Skin of body (tissue), 2 donors: ENCODE results near the gene IL6R. TPM values are rescaled to one million over a fixed set of nuclear protein-coding genes. Genes with fewer than 3 reads are reported as not detected.

Experiments used
- DNase-seq: peaks from one replicate; lab custom pipeline; 2025; lab: John Stamatoyannopoulos, UW
- total RNA-seq: library from RNA; depleted of rRNA; stranded (reverse); fragments of >200 nt; gene quantifications from one replicate; pipeline ENCODE4 v1.2.3, GENCODE V29; 2014

IL6R gene
- total RNA-seq, 1 donor from 2014 or later: 10.0 TPM

DNA sequence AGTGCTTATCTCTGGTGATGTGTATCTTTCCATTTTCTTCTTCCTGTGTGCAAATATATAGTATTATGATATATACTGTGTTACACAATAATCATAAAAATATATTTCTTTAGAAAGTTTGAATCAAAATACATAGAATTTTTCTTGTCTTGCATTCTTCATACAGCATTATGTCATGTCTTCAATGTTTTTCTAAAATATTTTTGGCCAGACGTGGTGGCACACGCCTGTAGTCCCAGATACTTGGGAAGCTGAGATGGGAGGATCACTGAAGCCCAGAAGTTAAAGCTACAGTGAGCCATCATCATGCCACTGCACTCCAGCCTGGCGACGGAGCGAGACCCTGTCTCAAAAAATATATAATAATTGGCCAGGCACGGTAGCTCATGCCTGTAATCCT, 41.6 kb downstream of the IL6R start:
- no peak for DNase-seq

DNA sequence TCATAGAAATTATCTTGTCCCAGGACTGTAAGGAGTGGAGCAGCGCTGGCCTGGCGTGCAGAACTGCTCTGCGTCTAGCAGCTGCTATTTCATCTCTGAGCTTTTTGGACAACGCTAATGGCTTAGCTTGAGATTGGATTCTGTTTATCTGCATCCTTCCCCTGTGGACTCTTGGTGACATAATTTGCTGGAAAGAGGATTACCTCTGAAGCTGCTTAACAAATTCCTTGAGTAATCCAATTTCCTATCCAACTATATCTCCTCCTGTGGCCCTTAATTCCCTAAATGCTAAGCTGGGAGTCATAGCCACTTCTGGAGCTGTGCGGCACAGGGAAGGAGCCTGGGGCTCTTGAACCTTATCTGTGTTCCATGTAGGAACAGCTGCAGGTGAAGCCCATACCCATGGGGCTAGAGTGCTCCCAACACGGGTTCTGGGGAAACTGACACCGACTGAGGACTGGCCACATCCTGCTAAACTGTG, 43.2 kb downstream of the IL6R start:
- DNase-seq: peak; percentile 45

DNA sequence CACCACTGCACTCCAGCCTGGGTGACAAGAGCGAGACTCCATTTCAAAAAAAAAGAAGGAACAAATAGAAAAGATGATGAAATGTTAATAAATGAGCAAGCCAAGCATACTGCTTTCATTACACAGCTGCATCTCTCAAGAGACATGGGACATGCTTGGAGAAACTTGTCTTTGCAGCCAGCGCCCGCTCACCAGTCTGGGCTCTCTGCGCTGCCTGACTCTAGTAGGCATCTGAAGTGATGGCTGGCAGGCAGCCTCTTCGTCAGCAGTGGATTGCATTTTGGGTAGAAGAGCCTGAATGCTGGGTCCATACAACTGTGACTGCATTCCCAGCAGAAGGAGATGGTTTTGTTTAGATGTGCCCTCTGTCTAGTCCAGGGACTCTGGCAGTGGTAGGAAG, 48.0 kb downstream of the IL6R start:
- peak; percentile 31 for DNase-seq

DNA sequence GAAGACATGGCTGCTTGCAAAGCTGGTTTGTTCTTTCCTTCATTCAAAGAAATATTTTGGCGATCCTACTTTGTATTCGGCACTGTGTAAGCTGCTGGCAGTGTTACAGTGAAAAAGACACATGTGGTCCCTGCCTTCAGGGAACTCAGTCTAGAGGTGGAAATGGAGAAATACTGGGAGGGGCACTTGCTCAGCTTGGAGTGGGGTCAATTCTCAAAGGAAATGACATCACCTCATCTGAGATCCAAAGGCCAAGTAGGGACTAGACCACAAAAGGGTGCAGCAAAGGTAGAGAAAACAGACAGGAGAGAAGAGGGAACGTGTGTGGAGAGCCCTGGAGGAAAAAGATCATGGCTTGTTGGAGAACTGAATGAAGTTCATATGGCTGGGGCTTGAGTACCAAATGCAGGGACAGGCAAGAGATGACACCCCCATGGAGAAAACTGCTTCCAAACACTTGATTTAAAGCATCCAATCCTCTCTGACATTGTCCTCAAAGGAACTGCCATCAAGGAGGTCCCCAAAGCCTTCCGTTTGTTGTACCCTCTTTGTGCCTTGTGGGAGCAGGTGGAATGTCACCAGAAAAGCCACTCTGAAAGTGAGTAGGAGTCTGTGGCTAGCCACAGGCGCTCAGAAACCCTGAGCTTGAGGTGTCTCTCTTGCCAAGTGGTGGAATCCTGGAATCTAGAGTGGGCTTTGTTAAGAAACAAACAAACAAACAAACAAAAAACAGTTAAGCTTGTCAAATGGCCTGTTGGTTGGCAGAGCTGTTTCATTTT, 48.6 kb downstream of the IL6R start:
- no peak for DNase-seq

DNA sequence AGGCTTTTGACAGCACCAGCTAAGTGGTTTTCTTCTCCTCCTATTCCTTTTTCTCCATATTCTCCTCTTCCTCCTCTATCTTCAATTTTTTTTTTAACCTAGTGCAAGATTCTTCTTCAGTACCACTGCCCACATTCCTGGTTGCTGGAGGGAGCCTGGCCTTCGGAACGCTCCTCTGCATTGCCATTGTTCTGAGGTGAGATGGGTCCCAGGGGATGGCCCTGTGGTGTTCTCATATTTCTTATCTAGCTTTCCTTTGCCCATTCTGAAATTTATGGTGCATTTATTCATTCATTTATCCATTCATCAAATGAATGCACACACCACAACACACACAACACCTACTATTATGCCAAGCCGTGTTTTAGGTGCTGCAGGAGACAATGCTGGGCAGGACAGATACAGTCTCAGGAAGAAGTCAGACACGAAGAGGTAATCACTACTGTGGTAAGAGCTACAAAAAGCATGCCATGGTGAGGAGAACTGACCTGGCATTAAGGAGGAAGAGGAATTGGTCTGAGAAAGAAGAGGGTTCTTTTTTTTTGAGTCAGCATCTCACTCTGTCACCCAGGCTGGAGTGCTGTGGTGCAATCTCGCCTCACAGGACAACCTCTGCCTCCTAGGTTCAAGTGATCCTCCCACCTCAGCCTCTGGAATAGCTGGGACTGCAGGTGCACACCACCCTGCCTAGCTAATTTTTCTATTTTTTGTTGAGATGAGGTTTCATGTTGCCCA, 49.4 kb downstream of the IL6R start:
- no peak for DNase-seq

DNA sequence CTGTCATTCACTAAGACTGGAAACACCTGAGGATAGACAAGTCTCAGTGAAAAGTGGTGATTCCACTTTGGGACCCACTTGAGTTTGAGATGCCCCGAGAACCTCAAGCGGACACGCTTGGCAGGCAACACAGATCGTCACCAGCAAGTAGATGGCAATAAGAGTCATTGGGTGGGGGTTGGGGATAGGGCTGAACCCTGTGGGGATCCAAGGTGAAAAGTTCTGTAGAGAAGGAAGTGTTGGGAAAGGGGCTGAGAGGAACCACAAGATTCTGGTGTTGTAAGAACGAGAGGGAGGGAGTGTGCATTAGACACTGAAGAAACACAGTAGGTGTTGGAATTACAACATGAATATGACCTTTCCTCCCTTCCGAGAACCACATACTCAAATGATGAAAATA, 51.5 kb downstream of the IL6R start:
- DNase-seq: no peak

DNA sequence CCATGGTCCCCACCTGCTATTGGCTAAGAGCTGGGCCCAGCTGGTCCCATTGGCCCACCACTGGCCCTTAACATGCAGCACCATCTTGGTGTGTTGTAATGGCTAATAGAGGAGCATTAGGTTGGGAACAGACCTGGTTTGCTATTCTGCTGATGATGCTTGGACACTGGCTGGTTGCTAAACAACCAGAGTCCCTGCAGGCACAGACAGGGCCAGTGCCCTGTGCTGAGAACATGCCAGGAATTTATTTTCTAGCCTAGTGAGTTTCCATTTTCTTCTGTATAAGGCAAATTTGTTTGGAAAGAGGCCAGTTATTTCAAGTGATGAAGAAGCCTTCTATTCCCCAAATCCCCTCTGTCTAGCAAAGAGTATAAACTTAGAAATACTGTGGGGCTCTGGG, 53.9 kb downstream of the IL6R start:
- DNase-seq: no peak

DNA sequence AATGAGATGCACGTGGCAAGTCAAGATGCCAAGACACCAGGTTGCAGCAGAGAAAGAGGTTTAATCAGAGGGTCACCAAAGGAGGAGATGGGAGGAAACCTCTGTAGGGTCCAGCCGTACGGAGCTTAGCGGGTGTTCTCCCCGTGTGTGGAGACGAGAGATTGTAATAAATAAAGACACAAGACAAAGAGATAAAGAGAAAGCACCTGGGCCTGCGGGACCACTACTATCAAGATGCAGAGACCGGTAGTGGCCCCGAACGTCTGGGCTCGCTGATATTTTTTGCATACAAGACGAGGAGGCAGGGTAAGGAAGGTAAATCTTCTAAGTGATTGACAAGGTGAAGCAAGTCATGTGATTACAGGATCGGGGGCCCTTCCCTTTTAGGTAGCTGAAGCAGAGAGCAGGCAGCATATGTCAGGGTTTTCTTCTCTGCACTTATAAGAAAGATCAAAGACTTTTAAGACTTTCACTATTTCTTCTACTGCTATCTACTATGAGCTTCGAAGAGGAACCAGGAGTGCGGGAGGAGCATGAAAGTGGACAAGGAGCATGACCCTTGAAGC, 55.6 kb downstream of the IL6R start:
- DNase-seq: no peak

DNA sequence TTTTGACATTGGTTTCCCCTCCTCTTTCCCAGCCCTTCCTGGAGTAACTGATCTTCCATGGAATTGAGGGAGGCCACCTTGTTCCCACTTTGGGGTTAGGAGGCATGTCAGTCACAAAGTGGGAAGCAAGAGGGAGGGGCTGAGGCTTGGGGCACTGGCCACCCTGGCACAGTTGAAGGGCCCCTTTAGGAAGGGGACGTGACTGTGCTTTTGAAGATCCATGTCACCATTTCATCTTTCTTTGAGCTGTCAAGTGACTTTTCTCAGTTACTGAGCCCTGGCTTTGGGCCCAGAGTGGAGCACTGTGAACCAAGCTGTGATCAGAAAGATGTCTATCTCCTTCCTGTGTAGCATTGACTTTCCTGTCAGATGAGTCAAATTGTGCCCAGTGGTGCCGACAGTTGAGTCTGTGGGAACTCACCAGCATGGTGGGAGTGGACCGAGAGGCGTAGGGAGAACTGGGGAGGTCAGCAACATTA, 58.4 kb downstream of the IL6R start:
- DNase-seq: no peak

DNA sequence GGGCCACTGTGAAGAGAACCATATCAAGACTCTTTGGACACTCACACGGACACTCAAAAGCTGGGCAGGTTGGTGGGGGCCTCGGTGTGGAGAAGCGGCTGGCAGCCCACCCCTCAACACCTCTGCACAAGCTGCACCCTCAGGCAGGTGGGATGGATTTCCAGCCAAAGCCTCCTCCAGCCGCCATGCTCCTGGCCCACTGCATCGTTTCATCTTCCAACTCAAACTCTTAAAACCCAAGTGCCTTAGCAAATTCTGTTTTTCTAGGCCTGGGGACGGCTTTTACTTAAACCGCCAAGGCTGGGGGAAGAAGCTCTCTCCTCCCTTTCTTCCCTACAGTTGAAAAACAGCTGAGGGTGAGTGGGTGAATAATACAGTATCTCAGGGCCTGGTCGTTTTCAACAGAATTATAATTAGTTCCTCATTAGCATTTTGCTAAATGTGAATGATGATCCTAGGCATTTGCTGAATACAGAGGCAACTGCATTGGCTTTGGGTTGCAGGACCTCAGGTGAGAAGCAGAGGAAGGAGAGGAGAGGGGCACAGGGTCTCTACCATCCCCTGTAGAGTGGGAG, 60.6 kb downstream of the IL6R start:
- no peak for DNase-seq

DNA sequence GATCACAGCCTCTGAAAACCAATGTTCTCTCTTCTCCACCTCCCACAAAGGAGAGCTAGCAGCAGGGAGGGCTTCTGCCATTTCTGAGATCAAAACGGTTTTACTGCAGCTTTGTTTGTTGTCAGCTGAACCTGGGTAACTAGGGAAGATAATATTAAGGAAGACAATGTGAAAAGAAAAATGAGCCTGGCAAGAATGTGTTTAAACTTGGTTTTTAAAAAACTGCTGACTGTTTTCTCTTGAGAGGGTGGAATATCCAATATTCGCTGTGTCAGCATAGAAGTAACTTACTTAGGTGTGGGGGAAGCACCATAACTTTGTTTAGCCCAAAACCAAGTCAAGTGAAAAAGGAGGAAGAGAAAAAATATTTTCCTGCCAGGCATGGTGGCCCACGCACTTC, 61.1 kb downstream of the IL6R start:
- no peak for DNase-seq

DNA sequence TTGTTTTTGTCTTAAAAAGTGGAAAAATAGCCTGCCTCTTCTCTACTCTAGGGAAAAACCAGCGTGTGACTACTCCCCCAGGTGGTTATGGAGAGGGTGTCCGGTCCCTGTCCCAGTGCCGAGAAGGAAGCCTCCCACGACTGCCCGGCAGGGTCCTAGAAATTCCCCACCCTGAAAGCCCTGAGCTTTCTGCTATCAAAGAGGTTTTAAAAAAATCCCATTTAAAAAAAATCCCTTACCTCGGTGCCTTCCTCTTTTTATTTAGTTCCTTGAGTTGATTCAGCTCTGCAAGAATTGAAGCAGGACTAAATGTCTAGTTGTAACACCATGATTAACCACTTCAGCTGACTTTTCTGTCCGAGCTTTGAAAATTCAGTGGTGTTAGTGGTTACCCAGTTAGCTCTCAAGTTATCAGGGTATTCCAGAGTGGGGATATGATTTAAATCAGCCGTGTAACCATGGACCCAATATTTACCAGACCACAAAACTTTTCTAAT, 61.8 kb downstream of the IL6R start:
- no peak for DNase-seq

DNA sequence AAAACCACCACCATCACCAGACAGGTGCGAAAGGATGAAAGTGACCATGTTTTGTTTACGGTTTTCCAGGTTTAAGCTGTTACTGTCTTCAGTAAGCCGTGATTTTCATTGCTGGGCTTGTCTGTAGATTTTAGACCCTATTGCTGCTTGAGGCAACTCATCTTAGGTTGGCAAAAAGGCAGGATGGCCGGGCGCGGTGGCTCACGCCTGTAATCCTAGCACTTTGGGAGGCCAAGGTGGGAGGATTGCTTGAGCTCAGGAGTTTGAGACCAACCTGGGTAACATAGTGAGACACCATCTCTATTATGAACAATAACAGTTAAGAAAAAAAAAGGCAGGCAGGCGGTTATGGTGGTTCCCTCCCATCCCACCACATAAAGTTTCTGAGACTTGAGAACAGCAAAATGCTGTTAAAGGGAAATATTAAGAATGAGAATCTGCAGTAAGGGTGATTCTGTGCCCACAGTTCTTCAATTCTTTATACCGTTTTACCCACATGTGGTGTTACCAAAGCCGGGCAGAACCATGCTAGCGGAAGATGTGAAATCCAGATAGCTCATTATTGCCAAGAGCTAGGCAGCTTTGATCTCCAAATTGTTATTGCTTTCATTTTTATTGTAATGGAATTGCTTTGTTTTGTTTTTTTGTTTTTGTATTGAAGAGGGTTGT, 62.4 kb downstream of the IL6R start:
- no peak for DNase-seq

DNA sequence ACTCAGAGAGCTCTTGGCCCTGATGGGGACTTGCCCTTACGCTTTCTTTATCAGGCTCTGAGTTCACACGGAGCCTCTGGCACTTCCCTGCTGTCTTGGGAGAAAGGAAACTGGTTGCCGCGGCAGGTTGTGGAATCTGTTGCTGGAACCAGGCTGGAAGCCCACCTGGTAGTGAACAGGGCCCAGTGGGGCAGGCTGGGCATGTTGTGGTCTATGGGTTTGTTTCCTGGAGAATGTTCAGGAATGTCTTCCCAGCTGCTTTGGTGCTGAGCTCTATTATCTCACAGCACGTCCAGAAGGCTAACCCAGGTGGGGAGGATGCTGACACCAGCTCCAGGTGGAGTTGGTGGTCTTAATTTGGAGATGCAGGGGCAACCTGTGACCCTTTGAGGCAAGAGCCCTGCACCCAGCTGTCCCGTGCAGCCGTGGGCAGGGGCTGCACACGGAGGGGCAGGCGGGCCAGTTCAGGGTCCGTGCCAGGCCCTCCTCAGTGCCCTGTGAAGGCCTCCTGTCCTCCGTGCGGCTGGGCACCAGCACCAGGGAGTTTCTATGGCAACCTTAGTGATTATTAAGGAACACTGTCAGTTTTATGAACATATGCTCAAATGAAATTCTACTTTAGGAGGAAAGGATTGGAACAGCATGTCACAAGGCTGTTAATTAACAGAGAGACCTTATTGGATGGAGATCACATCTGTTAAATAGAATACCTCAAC, 63.5 kb downstream of the IL6R start:
- no peak for DNase-seq

DNA sequence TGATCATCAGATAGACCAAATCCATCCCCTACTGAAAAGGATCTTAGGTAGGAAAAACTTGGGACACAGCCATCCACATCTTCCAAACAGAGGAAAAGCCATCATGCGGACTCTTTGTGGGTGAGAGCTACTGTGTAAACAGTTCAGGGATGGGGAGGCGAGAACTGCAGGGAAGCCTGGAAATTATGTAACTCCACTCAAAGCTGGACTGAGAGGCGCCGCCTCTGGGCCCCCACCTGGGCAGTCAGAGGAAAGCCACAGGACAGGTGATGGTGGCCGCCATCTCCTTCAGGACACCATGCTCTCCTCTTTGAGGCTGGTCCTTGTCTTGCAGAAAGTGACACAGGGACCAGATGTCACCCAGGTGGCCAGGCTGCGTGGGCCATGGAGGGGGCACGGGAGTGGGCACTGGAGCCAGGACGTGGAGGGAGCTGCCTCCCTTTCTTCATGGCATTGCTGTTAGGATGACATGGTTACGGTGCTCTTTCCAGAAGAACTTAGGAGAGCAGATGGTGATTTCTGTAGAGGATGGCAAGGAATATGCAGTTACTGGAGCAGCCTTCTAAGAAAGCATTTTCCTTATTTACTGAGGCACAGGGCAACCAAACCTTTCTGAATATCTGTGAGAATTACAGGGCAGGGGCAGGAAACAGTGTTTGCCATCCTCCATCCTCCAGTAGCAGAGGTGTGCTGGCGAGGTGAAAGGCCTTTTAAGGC, 64.9 kb downstream of the IL6R start:
- no peak for DNase-seq

DNA sequence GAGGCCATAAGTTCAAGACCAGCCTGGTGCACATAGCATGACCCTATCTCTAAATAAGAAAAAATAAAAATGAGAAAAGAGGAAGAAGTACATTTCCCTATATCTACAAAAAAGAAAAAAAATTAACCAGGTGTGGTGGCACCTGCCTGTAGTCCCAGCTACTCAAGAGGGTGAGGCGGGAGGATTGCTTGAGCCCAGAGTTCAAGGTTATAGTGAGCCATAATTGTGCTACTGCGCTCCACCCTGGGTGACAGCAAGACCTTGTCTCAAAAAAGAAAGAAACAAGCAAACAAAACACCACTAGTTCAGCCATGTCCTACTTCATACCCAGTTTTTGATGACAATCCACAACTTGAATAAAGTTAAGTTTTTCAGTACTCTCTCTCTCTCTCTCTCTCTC, 66.2 kb downstream of the IL6R start:
- DNase-seq: no peak

DNA sequence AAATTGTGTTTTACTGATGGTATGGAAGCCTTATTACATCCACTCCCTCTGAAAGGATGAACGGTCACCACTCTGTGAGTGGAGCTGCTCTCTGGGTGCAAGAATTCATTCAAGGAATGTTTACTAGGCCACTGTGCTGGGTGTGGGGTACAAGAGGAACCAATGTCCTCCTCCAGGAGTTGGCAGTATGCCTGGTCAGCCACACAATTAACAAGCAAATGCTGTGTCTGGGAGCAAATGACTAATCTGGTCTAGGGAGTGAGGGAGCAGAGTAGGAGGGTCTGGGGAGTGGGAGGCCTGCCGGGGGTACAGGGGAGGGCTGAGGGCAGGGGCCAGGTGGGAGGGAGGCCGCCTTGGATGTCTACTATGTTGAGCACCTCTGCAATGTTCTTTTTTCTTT, 69.7 kb downstream of the IL6R start:
- DNase-seq: no peak

DNA sequence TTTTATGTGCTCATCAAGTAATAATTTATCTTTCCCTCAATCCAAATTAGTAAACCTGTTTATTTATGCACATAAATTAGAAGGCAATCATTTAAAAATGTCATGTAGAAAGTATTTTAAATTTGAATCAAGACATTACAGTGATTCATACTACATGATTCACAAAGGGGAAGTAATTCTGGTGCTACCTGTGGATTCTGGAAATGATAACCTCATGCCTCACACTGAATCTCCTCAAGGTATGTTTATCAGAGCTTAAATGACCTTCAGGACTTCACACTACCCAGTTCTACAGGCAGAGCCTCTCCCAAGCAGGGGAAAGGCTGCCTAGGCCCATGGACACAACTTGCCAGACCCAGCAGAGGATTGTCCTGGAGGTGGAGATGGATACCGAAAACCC, 71.6 kb downstream of the IL6R start:
- no peak for DNase-seq

DNA sequence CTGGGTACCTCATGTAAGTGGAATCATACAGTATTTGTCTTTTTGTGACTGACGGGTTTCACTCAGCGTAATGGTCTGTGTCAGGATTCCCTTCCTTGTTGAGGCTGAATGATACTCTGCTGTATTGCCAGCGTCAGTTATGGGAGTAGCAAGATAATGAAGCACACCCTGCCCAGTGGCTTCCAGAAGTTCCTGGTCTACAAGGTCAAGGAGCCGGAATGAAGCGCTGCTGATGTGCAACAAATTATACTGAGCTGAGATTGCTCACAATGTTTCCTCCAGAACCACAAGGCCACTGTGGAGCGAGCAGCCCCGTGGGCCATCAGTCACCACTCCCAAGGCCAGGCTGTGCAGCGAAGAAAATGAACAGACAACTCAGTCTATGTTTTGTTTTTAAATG, 72.9 kb downstream of the IL6R start:
- no peak for DNase-seq

DNA sequence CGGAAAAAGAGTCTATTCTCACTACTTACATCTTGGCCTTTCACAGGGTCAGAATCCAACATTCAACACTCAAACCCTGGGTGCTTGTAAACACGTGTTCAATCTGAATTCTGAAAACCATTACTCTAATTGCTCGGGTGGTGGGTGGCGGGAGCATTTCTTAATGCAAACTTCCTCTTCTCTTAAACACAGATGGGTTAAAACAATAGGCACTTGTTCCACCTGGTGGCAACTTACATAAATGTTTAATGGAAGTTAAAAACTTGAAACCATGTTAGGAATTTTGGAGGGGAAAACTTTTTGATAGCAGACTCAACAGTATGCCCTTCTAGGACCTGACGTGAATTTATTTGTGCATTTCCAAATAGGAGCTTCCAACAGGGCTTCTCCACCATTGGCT, 73.5 kb downstream of the IL6R start:
- no peak for DNase-seq
